ENCODE data around the gene IL23A.
"Not testable (repeated sequence)": the region's sequence is repeated elsewhere in the genome, so short reads cannot be mapped to it uniquely, and the experiment has no call there.

IL23A gene, protein sequence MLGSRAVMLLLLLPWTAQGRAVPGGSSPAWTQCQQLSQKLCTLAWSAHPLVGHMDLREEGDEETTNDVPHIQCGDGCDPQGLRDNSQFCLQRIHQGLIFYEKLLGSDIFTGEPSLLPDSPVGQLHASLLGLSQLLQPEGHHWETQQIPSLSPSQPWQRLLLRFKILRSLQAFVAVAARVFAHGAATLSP

DNA sequence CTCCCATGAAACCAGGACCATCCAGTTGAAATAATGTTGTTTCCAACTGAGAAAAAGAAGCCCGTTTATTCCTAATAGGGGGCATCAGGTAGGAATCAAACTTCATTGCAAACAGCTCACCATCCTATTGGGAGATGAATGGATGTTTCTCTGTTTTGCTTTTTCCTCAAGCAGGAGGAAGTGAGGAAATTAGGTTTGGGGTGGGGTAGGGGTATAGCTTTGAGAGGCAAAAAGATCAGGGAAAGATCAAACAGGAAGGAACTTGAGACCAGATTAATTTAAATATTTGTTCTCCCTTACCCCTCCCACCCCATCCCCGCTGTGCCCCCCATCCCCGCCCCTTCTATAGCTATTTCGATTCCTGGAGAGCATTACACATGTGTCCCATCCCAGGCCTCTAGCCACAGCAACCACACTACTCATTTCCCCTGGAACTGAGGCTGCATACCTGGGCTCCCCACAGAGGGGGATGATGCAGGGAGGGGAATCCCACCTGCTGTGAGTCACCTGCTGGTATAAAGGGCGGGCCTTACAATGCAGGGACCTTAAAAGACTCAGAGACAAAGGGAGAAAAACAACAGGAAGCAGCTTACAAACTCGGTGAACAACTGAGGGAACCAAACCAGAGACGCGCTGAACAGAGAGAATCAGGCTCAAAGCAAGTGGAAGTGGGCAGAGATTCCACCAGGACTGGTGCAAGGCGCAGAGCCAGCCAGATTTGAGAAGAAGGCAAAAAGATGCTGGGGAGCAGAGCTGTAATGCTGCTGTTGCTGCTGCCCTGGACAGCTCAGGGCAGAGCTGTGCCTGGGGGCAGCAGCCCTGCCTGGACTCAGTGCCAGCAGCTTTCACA, at the start of gene IL23A:
TSS of gene IL23A (plus strand) at position 577 of the 850 bp plus-strand sequence. CDS start at position 738, 161 bp downstream.
- DNase-seq (ENCODE audit: extremely low read depth in 1 of 2, low read depth in 1 of 2), result peak; percentile 67 to 78

DNA sequence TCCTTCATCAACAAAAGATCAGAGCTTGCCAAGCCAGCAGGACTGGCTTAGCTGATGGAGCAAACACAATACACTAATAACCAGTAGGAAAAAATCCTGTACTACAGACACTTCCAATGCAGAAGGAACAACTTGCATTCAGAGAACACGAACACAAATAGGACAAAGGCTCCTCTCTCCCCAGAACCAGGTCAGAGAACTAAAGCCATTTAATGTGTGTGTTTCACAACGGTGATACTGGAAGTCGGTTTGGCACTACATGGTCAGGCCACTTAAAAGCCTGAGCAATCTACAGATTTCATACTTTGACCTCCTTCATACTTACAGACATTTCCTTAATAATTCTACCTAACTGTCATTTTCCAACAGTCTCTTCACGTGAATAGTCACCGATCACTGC, 44.9 kb upstream of the IL23A start:
- DNase-seq (ENCODE audit: extremely low read depth in 1 of 2, low read depth in 1 of 2), result no peak

DNA sequence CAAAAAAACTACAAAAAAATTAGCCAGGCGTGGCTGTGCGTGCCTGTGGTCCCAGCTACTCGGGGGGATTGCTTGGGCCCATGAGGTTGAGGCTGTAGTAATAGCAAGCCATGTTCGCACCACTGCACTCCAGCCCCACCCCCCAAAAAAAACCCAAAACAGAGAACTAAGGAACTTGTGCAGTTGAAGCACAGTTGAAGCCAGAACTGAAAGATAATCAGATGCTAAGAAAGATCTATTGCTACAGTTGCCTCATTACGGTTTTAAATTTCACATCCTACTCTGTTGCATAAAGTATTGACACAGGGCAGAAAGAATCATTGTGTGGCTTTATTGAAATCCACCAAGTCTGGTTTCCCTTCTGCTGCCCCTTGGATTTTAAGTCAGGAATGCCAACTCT, 42.4 kb upstream of the IL23A start:
- DNase-seq (ENCODE audit: extremely low read depth in 1 of 2, low read depth in 1 of 2), result no peak

DNA sequence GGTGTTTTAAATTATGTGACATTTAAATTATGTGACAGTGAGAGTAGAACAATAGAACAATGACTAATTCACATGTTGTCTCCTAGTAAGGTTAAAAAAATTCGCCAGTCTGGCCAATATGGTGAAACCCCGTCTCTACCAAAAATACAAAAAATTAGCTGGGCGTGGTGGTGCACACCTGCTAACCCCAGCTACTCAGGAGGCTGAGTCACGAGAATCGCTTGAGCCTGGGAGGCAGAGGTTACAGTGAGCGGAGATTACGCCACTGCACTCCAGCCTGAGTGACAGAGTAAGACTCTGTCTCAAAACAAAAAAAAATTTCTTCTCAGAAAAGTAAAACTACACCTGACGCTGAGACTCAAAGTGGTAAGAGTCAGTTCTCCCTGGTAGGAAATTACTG, 41.3 kb upstream of the IL23A start:
- no peak for DNase-seq (ENCODE audit: extremely low read depth in 1 of 2, low read depth in 1 of 2)

DNA sequence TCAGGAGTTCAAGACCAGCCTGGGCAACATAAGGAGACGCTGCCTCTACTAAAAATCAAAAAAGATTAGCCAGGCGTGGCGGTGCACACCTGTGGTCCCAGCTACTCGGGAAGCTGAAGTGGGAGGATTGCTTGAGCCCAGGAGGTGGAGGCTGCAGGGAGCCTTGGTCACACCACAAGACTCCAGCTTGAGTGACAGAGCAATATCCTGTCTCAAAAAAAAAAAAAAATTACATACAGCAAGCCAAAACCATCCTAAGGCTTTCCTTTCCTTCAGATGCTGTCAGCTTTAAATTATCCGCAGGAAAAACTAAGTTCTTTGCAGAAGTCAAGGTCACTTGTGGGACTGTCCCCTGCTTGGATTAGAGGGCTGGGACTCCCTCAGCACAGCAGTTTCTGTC, 39.9 kb upstream of the IL23A start:
- DNase-seq (ENCODE audit: extremely low read depth in 1 of 2, low read depth in 1 of 2), result no peak

DNA sequence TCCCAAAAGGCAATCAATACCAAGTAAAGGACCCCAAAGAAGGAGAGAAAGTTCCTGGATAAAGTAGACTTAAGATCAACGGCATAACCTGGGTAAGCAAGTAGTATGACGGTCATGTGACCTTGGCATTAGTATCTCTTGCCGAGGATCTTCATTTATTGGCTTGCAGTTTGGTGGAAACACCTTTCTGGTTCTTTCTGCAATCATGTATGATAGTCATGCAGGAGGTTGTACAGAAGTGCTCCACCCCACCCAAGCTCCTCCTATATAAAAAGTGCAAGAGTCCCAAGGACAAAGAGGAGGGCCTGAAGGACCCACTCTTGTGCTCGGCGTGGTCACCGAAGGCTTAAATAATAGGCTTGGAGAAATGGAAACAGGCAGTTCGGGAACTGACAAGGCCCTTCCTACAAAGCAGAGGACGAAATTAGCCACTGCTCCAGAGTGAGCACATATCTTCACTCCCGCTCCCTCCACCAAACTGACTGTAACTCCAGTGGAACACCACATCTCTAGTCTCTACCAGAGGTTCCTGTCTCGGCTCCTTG, 39.3 kb upstream of the IL23A start:
- DNase-seq (ENCODE audit: extremely low read depth in 1 of 2, low read depth in 1 of 2), result no peak

DNA sequence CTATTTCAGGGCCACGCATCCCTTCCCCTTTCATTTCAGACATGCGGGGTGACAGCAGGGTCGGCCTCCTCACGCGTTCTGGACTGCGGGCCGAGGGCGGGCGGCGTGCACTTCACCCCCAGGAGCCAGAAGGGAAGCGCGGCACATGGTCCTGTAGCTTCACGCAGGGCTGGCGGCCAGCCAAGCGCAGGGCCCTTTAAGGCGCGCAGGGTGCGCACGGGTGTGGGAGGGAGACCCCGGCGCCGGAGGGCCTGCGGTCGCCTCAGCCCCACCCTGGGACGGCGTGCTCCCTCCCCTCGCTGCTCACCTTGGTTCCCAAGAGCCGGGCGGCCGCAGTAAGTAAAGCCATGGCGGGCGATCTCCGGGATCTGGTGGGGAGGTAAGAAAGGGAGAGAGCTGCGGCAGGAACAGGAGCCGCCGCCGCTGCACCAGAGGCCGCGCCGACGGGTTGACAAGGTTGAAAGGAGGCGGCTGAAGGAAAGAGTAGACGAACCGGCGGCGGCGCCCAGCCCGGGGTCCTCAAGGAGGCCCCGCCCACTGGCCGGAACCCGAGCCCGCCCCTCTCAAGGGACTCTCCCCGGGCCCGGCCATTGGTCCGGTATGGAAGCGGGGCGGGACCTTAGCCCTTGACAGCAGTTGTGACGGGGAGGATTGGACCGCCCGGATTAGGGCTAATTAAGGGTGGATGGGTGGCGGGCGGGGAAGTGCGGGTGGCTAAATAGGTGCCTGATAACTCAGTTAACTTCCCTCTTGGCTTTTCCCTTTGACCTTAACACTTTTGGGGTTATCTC, 38.6 kb upstream of the IL23A start, which contains the start of gene CS:
TSS of gene CS (minus strand) at position 478 of the 791 bp plus-strand sequence. CDS start at position 349, 129 bp downstream.
- peak; percentile 97 to 98 for DNase-seq (ENCODE audit: extremely low read depth in 1 of 2, low read depth in 1 of 2)

DNA sequence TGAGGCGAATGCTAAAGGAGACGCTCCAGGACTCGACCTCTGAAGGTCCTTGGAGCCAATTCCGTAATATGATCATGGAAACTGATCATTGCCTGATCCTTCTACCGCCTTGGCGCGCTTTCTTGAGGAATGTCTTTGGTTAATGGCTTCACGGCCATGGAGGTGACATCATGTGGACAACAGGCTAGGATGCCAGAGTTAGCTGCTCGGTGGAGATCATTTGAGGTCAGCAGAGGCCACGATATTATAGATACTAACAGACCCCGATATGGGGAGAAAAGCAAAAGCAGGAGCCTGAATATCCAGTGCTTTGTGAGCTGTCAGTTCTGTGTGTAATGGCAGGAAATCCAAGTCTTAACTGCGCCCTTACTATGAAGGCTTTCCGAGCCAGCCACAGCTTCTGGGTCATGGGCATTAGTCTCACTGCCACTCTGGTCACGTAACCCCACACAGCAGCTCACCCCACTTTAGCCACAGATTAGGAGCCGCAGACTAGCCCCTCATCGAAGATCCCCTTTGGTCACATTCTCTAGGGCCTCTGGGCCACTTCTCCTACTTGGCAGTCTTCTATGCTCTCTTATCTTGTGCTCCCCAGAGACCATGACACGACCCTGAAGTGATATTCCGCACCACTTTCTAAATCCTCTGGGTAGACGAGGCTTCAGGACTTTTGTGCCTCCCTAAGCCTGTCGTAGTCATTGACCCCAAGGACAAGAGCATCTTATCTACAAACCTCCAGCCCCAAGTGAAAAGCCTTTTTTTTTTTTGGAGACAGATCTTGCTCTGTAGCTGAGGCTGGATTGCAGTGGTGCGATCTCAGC, 37.8 kb upstream of the IL23A start:
- no peak for DNase-seq (ENCODE audit: extremely low read depth in 1 of 2, low read depth in 1 of 2)

DNA sequence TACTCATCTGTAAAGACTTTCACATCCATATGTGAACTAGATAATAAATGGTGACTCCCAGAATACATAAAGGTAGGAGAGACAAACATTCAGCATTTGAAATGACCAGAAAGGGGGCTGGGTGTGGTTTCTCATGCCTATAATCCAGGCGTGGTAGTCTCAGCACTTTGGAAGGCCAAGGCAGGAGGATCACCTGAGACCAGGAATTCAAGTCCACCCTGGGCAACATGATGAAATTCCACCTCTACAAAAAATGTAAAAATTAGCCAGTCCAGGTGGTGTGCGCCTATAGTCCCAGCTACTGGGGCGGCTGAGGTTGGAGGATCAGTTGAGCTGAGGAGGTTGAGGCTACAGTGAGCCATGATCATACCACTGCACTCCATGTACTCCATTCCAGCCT, 34.4 kb upstream of the IL23A start:
- DNase-seq (ENCODE audit: extremely low read depth in 1 of 2, low read depth in 1 of 2), result no peak

DNA sequence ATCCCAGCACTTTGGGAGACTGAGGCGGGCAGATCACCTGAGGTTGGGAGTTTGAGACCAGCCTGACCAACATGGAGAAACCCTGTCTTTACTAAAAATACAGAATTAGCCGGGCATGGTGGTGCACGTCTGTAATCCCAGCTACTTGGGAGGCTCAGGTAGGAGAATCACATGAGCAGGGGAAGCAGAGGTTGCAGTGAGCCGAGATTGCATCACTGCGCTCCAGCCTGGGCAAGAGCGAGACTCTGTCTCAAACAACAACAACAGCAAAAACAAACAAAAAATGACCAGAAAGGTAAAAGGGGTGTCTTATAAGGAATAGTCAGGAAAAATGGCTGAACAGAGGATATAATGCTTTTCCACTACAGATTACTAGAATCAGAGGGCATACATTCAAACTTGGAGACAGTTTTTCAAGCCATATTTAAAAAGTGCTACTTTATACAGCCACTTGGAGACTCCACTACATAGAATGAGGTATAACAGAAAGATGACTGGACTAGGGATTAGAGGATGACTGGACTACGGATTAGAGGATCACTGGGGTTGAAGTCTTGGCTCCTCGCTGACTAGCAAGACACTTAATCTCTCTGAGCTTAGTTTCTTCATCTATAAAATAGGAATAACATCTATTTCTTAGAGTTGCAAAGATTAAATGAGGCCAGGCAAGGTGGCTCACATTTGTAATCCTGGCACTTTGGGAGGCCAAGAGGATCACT, 33.7 kb upstream of the IL23A start:
- DNase-seq (ENCODE audit: extremely low read depth in 1 of 2, low read depth in 1 of 2), result no peak

DNA sequence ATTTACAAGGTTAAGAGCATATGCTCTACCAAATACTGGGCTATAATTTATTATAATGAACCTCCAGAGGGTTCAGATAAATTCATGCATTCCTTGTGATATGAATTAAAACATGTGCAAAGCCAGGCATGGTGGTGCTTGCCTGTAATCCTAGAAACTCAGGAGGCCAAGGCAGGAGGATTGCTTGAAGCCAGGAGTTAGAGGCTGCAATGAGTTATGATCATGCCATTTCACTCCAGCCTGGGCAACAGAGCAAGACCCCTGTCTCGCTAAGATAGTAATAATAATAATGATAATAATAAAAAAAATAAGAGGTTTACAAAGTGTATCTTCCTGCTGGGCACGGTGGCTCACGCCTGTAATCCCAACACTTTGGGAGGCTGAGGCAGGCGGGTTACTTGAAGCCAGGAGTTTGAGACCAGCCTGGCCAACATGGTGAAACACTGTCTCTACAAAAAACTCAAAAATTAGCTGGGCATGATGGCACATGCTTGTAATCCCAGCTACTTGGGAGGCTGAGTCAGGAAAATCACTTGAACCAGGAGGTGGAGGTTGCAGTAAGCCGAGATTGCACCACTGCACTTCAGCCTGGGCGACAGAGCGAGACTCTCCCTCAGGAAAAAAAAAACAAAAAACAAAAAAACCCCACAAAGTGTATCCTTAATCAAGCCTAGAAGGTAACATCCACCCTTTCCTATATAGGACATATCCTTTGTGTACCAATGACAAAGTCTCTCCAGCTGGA, 31.3 kb upstream of the IL23A start:
- DNase-seq (ENCODE audit: extremely low read depth in 1 of 2, low read depth in 1 of 2), result no peak

DNA sequence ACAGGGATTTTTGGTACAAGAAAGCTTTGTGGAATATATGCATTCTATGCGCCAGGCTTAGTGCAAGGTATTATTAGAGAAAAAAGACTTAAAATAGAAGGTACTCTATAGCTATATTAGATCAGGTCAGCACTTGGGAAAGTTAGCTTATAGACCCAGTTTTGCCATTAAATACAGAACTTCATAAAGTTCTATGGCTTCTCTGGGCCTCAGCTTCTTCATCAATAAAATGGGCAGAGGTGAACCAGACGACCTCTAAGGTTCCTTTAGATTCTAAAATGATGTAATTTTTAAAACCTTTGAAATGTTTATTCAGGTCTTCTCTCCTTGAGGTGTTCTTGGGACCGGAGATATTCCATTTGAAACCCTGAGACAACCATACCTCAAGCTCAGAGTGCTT, 30.0 kb upstream of the IL23A start:
- no peak for DNase-seq (ENCODE audit: extremely low read depth in 1 of 2, low read depth in 1 of 2)

DNA sequence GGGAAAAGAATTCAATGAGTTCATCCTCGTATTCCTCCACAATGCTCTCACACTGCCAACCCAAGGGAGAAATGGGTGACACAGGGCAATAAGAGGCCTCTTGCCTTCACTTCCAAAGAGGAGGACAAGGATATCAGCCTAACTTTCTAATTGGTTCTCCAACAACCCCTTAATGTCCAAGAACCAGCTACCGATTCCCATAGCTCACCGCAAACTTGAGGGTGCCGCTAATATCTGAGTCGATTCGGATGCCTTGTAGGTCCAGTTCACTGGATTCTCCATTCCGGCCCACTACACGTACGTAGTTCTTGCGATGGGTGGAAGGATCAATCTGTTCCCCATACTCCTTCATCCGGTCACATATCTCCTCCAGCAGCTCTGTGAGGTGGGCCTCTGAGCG, 27.7 kb upstream of the IL23A start:
- DNase-seq (ENCODE audit: extremely low read depth in 1 of 2, low read depth in 1 of 2), result no peak

DNA sequence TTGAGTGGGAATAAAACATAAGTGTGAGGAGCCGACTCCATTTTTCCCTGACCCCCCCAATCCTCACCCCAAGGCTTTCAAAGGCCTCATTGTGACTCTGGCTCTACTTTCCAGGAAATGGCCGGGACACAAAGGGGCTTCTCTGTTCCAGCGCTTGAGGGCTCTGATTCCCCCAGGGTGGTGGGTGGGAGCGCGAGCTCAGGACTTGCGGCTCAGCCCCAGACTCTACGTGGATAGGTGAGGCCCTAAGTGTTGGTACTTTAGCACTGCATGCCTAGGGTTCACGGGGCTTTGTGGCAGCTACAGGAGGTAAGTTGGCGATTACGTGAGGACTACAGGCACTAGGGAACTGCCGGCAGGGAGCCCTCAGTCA, 23.4 kb upstream of the IL23A start:
- no peak for DNase-seq (ENCODE audit: extremely low read depth in 1 of 2, low read depth in 1 of 2)

DNA sequence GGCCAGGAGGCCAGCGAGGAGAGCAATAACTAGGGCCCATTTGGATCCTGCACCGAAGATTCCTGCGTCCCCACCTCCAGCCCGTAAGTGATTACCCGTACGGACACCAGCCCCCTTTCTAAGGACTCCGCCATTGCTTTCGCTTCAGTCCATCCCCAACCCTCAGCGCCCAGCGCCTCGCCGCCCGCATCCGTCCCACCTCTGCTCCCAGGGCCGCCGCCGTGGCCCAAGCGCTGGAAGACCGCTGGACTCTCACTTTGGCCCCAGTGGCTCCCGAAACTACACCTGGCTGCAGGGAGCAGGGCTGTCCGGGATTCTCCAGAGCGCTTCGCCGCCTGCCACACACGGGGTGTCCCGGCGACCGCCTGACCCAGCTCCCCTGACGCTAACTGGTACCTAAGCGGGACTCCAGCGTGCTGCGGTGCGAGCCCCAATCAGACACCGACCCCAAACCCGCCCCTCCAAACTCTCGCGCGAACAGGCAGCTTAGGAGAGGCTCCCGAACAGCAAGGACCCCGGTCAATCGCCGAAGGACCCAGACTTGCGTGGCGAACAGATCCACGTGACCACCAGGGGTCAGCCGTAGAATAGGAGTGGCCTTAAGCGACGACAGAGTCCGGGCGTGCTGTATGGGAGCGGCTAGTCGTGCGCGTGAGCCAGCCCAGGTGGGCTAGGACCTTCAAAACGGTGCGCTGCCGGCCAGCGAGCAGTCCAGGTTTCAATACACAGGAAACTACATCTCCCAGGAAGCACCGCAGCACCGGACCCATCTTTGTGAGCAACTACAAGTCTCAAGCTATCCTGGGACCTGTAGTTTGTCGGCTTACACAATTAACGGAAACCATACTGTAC, 22.8 kb upstream of the IL23A start, which contains the start of gene CNPY2:
TSS of gene CNPY2 (minus strand) at position 367 of the 852 bp plus-strand sequence. CDS start 771 bp downstream, outside the sequence.
- peak; percentile 86 to 87 for DNase-seq (ENCODE audit: extremely low read depth in 1 of 2, low read depth in 1 of 2)

DNA sequence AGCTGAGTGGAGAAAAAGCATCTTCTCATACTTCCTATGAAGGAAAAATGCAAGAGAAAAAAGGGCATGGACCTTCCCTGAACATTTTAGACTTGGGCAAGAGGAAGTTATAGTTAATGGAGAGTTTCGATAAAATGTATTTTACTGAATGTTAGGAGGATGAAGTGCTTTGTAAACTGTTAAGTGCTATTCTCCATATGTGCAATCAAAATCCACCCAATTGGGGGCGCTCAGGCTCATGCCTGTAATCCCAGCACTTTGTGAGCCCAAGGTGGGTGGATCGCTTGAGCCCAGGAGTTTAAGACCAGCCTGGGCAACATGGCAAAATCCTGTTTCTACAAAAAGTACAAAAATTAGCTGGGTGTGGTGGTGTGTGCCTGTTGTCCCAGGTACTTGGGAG, 21.0 kb upstream of the IL23A start:
- no peak for DNase-seq (ENCODE audit: extremely low read depth in 1 of 2, low read depth in 1 of 2)

DNA sequence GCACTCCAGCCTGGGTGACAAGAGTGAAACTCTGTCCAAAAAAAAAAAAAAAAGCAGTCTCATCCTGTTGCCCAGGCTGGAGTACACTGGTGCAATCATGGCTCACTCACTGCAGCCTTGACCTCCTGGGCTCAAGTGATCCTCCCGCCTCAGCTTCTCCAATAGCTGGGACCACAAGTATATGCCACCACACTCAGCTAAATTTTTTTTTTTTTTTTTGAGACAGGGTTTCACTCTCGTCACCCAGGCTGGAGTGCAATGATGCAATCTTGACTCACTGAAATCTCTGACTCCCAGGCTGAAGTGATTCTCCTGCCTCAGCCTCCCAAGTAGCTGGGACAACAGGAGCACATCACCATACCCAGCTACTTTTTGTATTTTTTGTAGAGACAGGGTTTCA, 17.7 kb upstream of the IL23A start:
- DNase-seq (ENCODE audit: extremely low read depth in 1 of 2, low read depth in 1 of 2), result no peak

DNA sequence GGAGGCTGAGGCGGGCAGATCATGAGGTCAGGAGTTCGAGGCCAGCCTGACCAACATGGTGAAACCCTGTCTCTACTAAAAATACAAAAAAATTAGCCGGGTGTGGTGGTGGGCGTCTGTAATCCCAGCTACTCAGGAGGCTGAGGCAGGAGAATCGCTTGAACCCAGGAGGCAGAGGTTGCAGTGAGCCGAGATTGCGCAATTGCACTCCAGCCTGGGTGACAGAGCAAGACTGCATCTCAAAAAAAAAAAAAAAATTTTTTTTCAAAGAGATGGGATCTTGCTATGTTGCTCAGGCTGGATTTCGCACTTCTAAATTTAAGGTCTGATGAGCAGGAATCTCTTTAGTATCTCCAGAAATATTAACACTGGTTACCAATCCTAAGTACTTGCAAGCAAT, 17.1 kb upstream of the IL23A start:
- not testable (repeated sequence) for DNase-seq (ENCODE audit: extremely low read depth in 1 of 2, low read depth in 1 of 2)

All from activated CD8-positive, alpha-beta memory T cell treated with anti-CD3 and anti-CD28 coated beads for 1 hour (primary cell).